ENCODE data around the gene SIRT2. TPM values are rescaled to one million over a fixed set of nuclear protein-coding genes. Genes with fewer than 3 reads are reported as not detected.
A peak's percentile ranks its signal among the peaks of the same experiment; 100 is the strongest.
"Not testable (repeated sequence)": the region's sequence is repeated elsewhere in the genome, so short reads cannot be mapped to it uniquely, and the experiment has no call there.

The SIRT2 gene
- total RNA-seq, 4 donors from 2014 or later, result 208 to 327 (median 285) TPM

DNA sequence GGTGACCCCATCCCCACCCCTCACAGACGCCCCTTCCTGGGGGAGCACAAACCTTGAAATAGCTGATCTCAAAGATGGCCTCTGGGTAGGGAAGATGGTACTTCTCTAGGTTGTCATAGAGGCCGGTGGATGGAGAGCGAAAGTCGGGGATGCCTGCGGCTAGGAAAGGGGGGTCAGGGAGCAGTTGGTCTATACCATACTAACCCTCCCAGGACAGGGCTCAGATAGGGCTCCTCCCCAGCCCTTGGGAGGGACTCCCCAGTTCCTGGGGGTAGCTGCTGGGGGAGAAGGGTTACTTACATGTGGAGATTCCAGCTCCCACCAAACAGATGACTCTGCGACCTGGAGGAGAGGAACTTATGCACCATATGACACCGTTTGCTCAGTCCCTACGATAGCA is 9.6 kb downstream of the SIRT2 start:
- ATAC-seq (no peak), DNase-seq (no peak)
- peak overlapping the region; percentile 85 to 96 (median 88) for H3K27ac ChIP-seq
- H3K4me3 ChIP-seq, result no peak overlapping the region
- no peaks in the 10 kb centered on the region for H3K9me3 ChIP-seq
- H3K36me3 ChIP-seq, result peaks cover 0 to 28% of the 10 kb centered on the region in 2 donors
- no peak for TF ChIP-seq POLR2A (IDR thresholded peaks at IDR 0.05)
- TF ChIP-seq, protein P1, sequence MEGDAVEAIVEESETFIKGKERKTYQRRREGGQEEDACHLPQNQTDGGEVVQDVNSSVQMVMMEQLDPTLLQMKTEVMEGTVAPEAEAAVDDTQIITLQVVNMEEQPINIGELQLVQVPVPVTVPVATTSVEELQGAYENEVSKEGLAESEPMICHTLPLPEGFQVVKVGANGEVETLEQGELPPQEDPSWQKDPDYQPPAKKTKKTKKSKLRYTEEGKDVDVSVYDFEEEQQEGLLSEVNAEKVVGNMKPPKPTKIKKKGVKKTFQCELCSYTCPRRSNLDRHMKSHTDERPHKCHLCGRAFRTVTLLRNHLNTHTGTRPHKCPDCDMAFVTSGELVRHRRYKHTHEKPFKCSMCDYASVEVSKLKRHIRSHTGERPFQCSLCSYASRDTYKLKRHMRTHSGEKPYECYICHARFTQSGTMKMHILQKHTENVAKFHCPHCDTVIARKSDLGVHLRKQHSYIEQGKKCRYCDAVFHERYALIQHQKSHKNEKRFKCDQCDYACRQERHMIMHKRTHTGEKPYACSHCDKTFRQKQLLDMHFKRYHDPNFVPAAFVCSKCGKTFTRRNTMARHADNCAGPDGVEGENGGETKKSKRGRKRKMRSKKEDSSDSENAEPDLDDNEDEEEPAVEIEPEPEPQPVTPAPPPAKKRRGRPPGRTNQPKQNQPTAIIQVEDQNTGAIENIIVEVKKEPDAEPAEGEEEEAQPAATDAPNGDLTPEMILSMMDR (IDR thresholded peaks at IDR 0.05 in 4 of 5, conservative IDR thresholded peaks at IDR 0.05 in 1 of 5), result no peak
- H3K27me3 ChIP-seq, result no peaks in the 10 kb centered on the region
- intact Hi-C loops (cut with DNase I; ENCODE audit: low total_unique reads) (loop anchor here (2.0 to 10.0 kb wide), 3 partner anchors 59 to 715 kb away; partner anchors contain the start of gene ECH1), in situ Hi-C loops (cut with MboI; ENCODE audit: low sequenced_read_pairs in 4 of 4) (loop anchor here in 1 of 4 donors (10.0 kb wide), 1 partner anchor 45 kb away; the partner anchor contains the start of gene HNRNPL)
- peaks cover 44 to 67% of the 10 kb centered on the region in 2 donors for H3K4me1 ChIP-seq

DNA sequence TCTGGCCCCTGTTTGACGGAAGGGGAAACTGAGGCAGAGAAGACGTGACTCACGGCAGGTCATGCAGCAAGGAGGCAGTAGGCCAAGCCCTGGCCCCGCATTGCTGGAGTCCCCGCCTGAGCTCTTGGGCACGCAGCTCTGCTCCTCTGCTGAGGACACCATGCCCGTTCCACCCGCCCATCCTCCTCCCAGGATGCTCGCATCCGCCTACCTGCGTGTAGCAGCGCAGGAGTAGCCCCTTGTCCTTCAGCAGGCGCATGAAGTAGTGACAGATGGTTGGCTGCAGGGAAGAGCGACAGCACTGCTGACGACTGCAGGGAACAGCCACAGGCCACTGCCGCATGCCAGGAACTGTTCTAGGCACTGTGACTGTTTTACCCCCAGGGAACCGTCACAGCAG is 10.5 kb downstream of the SIRT2 start:
- ATAC-seq (no peak), DNase-seq (no peak)
- Histone ChIP-seq H3K27ac (peak overlapping the region in 3 of 4 donors; percentile 85 to 96 (median 90)), H3K9me3 (no peaks in the 10 kb centered on the region), H3K4me1 (peaks cover 41 to 60% of the 10 kb centered on the region in 2 donors), H3K27me3 (no peaks in the 10 kb centered on the region), H3K36me3 (peaks cover 0 to 28% of the 10 kb centered on the region in 2 donors), H3K4me3 (no peak overlapping the region)
- intact Hi-C loops (cut with DNase I; ENCODE audit: low total_unique reads), result no loop called here
- in situ Hi-C loops (cut with MboI; ENCODE audit: low sequenced_read_pairs in 4 of 4), result no loop called here
- TF ChIP-seq POLR2A (IDR thresholded peaks at IDR 0.05), result no peak
- TF ChIP-seq, protein P1 (IDR thresholded peaks at IDR 0.05 in 4 of 5, conservative IDR thresholded peaks at IDR 0.05 in 1 of 5), result no peak

DNA sequence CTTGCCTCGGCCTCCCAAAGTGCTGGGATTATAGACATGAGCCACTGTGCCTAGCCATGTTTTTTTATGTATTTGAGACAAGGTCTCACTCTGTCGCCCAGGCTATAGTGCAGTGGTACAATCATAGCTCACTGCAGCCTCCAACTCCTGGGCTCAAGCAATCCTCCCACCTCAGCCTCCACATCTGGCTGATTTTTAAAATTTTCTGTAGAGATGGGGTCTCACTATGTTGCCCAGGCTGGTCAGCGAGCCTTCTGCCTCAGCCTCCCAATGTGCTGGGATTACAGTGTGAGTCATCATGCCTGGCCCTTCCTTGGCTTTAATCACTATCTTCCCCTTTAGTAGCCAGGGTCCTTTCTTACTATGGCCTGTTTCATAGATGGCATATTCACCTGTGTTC is 14.7 kb downstream of the SIRT2 start:
- DNase-seq; H3K27me3 ChIP-seq; intact Hi-C loops (cut with DNase I; ENCODE audit: low total_unique reads); ATAC-seq; in situ Hi-C loops (cut with MboI; ENCODE audit: low sequenced_read_pairs in 4 of 4); H3K4me3 ChIP-seq; H3K9me3 ChIP-seq: not testable (repeated sequence)
- peak overlapping the region in 3 of 4 donors; percentile 78 to 96 (median 85) for H3K27ac ChIP-seq
- H3K36me3 ChIP-seq, result peaks cover 0 to 55% of the 10 kb centered on the region in 2 donors
- H3K4me1 ChIP-seq, result peaks cover 9 to 20% of the 10 kb centered on the region in 2 donors

DNA sequence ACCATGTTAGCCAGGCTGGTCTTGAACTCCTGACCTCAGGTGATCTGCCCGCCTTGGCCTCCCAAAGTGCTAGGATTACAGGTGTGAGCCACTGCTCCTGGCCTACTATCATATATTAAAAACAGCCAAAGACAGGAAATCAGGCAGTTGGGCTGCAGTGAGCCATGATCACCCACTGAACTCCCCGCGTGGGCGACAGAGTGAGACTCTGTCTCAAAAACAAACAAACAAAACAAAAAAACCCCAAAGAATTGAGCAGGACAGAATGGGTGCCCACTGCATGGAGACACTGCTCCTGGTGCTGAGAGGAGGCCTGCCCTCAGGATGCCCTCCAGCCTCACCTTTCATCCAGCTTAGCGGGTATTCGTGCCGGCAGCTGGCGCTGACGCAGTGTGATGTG is 16.1 kb downstream of the SIRT2 start:
- DNase-seq (no peak), ATAC-seq (no peak)
- no peak for TF ChIP-seq POLR2A (IDR thresholded peaks at IDR 0.05)
- TF ChIP-seq, protein P1 (IDR thresholded peaks at IDR 0.05 in 4 of 5, conservative IDR thresholded peaks at IDR 0.05 in 1 of 5), result no peak
- no peaks in the 10 kb centered on the region for H3K9me3 ChIP-seq
- H3K4me3 ChIP-seq, result no peak overlapping the region
- in situ Hi-C loops (cut with MboI; ENCODE audit: low sequenced_read_pairs in 4 of 4) (no loop called here), intact Hi-C loops (cut with DNase I; ENCODE audit: low total_unique reads) (no loop called here)
- H3K36me3 ChIP-seq, result peaks cover 0 to 50% of the 10 kb centered on the region in 2 donors
- H3K4me1 ChIP-seq, result peaks cover 9 to 17% of the 10 kb centered on the region in 2 donors
- no peaks in the 10 kb centered on the region for H3K27me3 ChIP-seq
- H3K27ac ChIP-seq, result no peak overlapping the region

DNA sequence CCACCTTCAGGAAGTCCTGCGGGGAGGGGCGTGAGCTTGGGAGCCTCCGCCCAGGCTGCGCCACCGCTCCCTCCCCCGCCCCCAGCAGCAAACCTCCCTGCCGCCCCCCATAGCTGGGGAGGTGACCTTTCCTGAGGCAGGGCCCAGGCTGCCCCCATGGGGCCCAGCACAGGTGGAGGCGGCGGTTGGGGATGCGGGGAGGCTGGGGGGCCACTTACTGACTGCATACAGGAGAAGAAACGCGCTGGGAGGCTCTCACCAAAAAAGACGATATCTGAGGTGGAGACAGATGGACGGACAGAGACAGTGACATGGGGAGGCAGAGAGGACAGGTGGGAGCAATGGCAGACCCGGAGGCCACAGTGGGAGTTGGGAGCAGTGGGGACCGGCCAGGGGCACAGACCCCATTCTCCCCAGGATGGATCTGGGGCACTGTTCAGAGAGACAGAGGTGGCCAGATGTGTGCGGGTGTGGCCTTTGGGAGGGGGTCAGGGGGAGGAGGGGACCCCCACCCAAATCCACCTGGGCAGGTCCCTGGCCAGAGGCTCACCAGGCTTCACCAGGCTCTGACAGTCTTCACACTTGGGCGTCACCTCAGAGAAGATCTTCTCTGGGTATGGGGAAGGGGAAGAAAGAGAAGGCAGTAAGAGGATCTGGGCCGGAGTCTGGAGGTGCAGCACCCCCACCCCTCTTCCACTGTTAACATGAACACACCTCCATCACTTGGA is 18.4 kb downstream of the SIRT2 start:
- TF ChIP-seq, protein P1 (IDR thresholded peaks at IDR 0.05 in 4 of 5, conservative IDR thresholded peaks at IDR 0.05 in 1 of 5), result no peak
- TF ChIP-seq POLR2A (IDR thresholded peaks at IDR 0.05), result no peak
- DNase-seq, result no peak
- no peak for ATAC-seq
- Histone ChIP-seq H3K4me3 (no peak overlapping the region), H3K36me3 (peaks cover 0 to 40% of the 10 kb centered on the region in 2 donors), H3K27me3 (no peaks in the 10 kb centered on the region), H3K4me1 (peaks cover 6 to 9% of the 10 kb centered on the region in 2 donors), H3K9me3 (no peaks in the 10 kb centered on the region), H3K27ac (no peak overlapping the region)
- in situ Hi-C loops (cut with MboI; ENCODE audit: low sequenced_read_pairs in 4 of 4), result no loop called here
- intact Hi-C loops (cut with DNase I; ENCODE audit: low total_unique reads), result no loop called here
